Kidney epithelial cell (primary cell): ENCODE data around the gene AIG1. TPM values are rescaled to one million over a fixed set of nuclear protein-coding genes. Genes with fewer than 3 reads are reported as not detected.

Source experiments
- DNase-seq: peaks from one replicate; pipeline ENCODE4 v3.0.0-alpha.2; 2010; ENCODE audit warnings: low read depth
- H3K27me3 ChIP-seq: 2 replicates; pipeline ENCODE4 v1.6.0; 2011; ENCODE audit warnings: low read length; ENCODE audit not compliant: control insufficient read depth, insufficient read depth
- H3K36me3 ChIP-seq: 2 replicates; pipeline ENCODE4 v1.5.1; 2011; ENCODE audit warnings: low read length; ENCODE audit not compliant: control insufficient read depth, insufficient read depth
- H3K4me3 ChIP-seq: 2 replicates; pipeline ENCODE4 v1.5.1; 2011; ENCODE audit warnings: low read depth, mild to moderate bottlenecking, control low read depth, low read length
- CTCF ChIP-seq: IDR thresholded peaks from 2 replicates; pipeline ENCODE4 v1.5.1; 2011; ENCODE audit warnings: mild to moderate bottlenecking, moderate library complexity, low read length, control low read depth, inconsistent platforms; ENCODE audit not compliant: insufficient read depth, poor library complexity, severe bottlenecking
- total RNA-seq: library from RNA; depleted of rRNA; stranded (reverse); fragments of >200 nt; gene quantifications from 2 replicates; pipeline ENCODE4 v1.2.3, GENCODE V29; 2015

AIG1 gene
- total RNA-seq, 1 donor from 2014 or later: 62.5 TPM

GRCh38 chr6:143090314-143091044 is 29.8 kb downstream of the AIG1 start:
- DNase-seq: no peak
- no peak overlapping the region for H3K4me3 ChIP-seq
- H3K36me3 ChIP-seq: no peaks in the 10 kb centered on the region
- no peak for TF ChIP-seq CTCF
- no peaks in the 10 kb centered on the region for H3K27me3 ChIP-seq

GRCh38 chr6:143092768-143093167 is 32.1 kb downstream of the AIG1 start:
- Histone ChIP-seq H3K4me3 (no peak overlapping the region), H3K36me3 (no peaks in the 10 kb centered on the region), H3K27me3 (no peaks in the 10 kb centered on the region)
- DNase-seq: no peak
- no peak for TF ChIP-seq CTCF

- no peak overlapping the region for H3K4me3 ChIP-seq
- no peaks in the 10 kb centered on the region for H3K36me3 ChIP-seq
- TF ChIP-seq CTCF: no peak
- no peaks in the 10 kb centered on the region for H3K27me3 ChIP-seq
- DNase-seq: no peak
Measured at GRCh38 chr6:143093290-143093689, 32.6 kb downstream of the AIG1 start.

- H3K4me3 ChIP-seq: no peak overlapping the region
- TF ChIP-seq CTCF: no peak
- H3K27me3 ChIP-seq: no peaks in the 10 kb centered on the region
- DNase-seq: no peak
- no peaks in the 10 kb centered on the region for H3K36me3 ChIP-seq
Measured at GRCh38 chr6:143096403-143096802, 35.7 kb downstream of the AIG1 start.

GRCh38 chr6:143097224-143097795 is 36.6 kb downstream of the AIG1 start:
- no peak for DNase-seq
- H3K27me3 ChIP-seq: no peaks in the 10 kb centered on the region
- H3K36me3 ChIP-seq: no peaks in the 10 kb centered on the region
- no peak for TF ChIP-seq CTCF
- H3K4me3 ChIP-seq: no peak overlapping the region
